Psoas muscle (tissue), 8 donors: Measurements from ENCODE around the gene N4BP2L2. TPM values are rescaled to one million over a fixed set of nuclear protein-coding genes. Genes with fewer than 3 reads are reported as not detected.
A peak's percentile ranks its signal among the peaks of the same experiment; 100 is the strongest.

Source experiments
- ATAC-seq, 4 donors: fragments of 200-7000 bp; cut with Tn5 transposase; one replicate each; pipeline ENCODE4 v1.9.1; 2020; ENCODE audit warnings: moderate library complexity in 3 of 4, mild to moderate bottlenecking in 2 of 4
- DNase-seq, 2 donors: peaks; one replicate each; pipeline ENCODE4 v3.0.0-alpha.2; 2020
- H3K27ac ChIP-seq: fragments of 200-600 bp; one replicate; pipeline ENCODE4 v1.8.0; 2022
- H3K27me3 ChIP-seq, 3 donors: fragments of 200-600 bp in 1 of 3; one replicate each; pipeline versions ENCODE4 v1.6.1 to v1.8.0; 2013 to 2022; ENCODE audit warnings: low read length in 2 of 3, mild to moderate bottlenecking in 2 of 3, moderate library complexity in 1 of 3; ENCODE audit not compliant: insufficient read depth in 3 of 3
- H3K36me3 ChIP-seq, 2 donors: fragments of 200-600 bp in 1 of 2; one replicate each; pipeline versions ENCODE4 v1.6.1 to v1.8.0; 2013 to 2022; ENCODE audit warnings: low read depth in 1 of 2, mild to moderate bottlenecking in 1 of 2, moderate library complexity in 1 of 2; ENCODE audit not compliant: insufficient read depth in 1 of 2
- H3K4me1 ChIP-seq: fragments of 200-600 bp; one replicate; pipeline ENCODE4 v1.8.0; 2022
- H3K4me3 ChIP-seq: fragments of 200-600 bp; one replicate; pipeline ENCODE4 v1.8.0; 2022; ENCODE audit warnings: mild to moderate bottlenecking
- H3K9me3 ChIP-seq: fragments of 200-600 bp; one replicate; pipeline ENCODE4 v1.8.0; 2022
- WGBS, 3 donors: extraction: QIAGEN DNeasy Blood & Tissue Kit; methylation state at CpG; one replicate each; pipeline versions ENCODE4 v1.1.6 to v1.1.7; 2013; 5-methylcytosine and 5-hydroxymethylcytosine counted together
- intact Hi-C, 2 donors: fragments of 100-400 bp; cut with DNase I; formaldehyde crosslinking; loops; one replicate each; pipeline versions ENCODE4 v1.11.0 to v1.14.2; 2022
- polyA plus RNA-seq, 3 donors: library from polyadenylated mRNA; stranded (reverse); fragments of 200-250 nt; gene quantifications; one replicate each; pipeline ENCODE4 v1.2.3, GENCODE V29; 2013
- total RNA-seq, 4 donors: library from RNA; stranded (reverse); fragmentation: NEBNext Ultra II Directional in 2 of 4; extraction: Animal tissue kit (Norgen Biotek cat#: 25700) in 2 of 4; gene quantifications; one replicate each; pipeline versions ENCODE4 v1.2.1 to v1.2.4, GENCODE V29; 2021 to 2023
- TF ChIP-seq, protein P1 (sequence below): fragments of 200-600 bp; IDR thresholded peaks from one replicate; pipeline ENCODE4 v1.8.0; 2022; ENCODE audit warnings: antibody characterized with exemption
- donor health status: healthy with polysubstance abuse.
- donor health status: DM: no; HTN: no; CAD: no; lungs with moderate emphysema.
- donor health status: Bipolar disorder and iron deficiency.
- donor health status: healthy.
- donor health status: DM: yes; HTN: yes; CAD: no.
- donor health status: DM: no; HTN: no; CAD: no.
- donor health status: DM: no; HTN: no; CAD: no.
- donor health status: DM: yes; HTN: yes; CAD: no.

Gene N4BP2L2
- total and polyA plus RNA-seq, 7 donors, result 23.6 to 153 (median 102) TPM

DNA sequence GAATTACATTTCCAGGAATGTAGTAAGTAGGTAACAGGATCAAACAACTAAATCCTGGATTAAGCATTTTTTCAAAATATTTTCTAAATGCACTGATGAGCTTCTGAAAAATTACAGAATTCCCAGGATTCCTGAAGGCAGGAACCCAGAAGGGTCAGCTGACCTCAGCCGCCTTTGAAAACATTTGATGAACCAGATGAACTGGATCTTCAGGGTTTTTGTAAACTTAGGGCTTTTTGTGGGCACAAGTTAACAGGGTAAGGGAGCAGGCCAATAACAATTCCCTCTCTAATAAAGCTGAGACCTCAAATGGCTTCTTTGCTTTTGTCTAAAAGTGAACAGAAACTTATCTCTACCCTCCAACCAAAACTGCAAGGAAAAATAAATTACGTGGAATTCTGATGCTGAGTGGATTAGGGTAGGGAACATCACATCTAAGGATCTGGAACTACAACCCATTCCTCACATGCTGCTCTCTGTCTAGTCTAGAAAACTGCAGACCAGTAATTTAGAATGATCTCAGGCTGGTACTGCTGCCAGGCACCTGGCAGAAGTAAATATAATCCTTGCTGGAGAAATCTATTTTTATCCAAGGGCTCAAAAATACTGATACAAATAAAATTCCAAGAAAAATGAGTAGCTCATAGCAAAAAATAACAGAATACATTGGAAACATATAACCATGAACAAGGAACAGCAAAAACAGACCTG is 62.4 kb downstream of the N4BP2L2 start:
- 59 to 83% (median 64%) methylated on average over 2 of the region's 2 CpGs for WGBS, 3 donors
- peaks cover 54% of the 10 kb centered on the region for H3K4me1 ChIP-seq
- TF ChIP-seq, protein P1, sequence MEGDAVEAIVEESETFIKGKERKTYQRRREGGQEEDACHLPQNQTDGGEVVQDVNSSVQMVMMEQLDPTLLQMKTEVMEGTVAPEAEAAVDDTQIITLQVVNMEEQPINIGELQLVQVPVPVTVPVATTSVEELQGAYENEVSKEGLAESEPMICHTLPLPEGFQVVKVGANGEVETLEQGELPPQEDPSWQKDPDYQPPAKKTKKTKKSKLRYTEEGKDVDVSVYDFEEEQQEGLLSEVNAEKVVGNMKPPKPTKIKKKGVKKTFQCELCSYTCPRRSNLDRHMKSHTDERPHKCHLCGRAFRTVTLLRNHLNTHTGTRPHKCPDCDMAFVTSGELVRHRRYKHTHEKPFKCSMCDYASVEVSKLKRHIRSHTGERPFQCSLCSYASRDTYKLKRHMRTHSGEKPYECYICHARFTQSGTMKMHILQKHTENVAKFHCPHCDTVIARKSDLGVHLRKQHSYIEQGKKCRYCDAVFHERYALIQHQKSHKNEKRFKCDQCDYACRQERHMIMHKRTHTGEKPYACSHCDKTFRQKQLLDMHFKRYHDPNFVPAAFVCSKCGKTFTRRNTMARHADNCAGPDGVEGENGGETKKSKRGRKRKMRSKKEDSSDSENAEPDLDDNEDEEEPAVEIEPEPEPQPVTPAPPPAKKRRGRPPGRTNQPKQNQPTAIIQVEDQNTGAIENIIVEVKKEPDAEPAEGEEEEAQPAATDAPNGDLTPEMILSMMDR, result no peak
- H3K27me3 ChIP-seq, result no peaks in the 10 kb centered on the region
- DNase-seq, result no peak
- H3K4me3 ChIP-seq, result no peak overlapping the region
- no peaks in the 10 kb centered on the region for H3K9me3 ChIP-seq
- H3K27ac ChIP-seq, result peak overlapping the region; percentile 80
- peaks cover 0 to 11% of the 10 kb centered on the region in 2 donors for H3K36me3 ChIP-seq
- ATAC-seq, result peak in 3 of 4 donors; percentile 61 to 77 (median 63)
- intact Hi-C loops, result no loop called here

DNA sequence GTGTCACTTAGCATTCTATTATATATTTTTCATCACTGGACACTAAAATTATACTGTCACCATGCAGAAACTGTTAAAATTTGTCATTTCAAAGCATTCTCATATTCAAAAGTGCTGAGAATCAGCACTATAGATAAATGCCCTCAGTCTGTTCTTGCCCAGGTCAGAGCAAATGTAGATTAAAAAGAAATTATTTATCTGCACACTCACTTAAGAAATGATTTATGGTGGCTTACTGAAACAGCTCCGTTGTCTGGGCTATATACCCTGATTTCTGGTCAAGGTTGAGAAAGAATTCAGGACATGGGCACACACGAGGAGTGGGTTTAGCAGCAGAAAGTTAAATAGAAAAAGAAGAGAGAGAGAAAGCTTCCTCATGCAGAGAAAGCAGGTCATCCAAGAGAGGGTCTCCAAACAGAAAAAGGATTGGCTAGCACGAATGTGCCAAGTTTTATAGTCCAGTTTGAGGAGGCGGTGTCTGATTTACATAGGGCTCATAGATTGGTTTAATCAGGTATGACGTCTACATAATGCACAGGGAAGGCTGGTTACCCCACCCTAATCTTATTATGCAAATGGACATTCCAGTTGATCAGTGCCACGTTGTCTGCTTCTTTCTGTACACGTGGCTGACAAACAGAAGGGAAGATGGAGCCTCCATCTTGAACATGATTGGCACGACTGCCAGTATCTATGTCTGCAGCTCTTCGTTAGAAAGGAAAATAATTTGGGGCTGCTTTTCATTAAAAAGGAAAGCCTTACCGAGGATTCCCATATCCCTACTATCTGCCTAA is 63.4 kb downstream of the N4BP2L2 start:
- H3K27me3 ChIP-seq, result no peaks in the 10 kb centered on the region
- peak overlapping the region; percentile 80 for H3K27ac ChIP-seq
- no peak for ATAC-seq
- intact Hi-C loops, result loop anchor here in 1 of 2 donors (5.0 kb wide), 1 partner anchor 57 kb away; no protein-coding TSS in a partner anchor
- H3K9me3 ChIP-seq, result no peaks in the 10 kb centered on the region
- 75 to 86% (median 79%) methylated on average over 10 of the region's 10 CpGs for WGBS, 3 donors
- no peak overlapping the region for H3K4me3 ChIP-seq
- H3K4me1 ChIP-seq, result peaks cover 54% of the 10 kb centered on the region
- TF ChIP-seq, protein P1, result no peak
- H3K36me3 ChIP-seq, result peaks cover 0 to 11% of the 10 kb centered on the region in 2 donors
- no peak for DNase-seq

DNA sequence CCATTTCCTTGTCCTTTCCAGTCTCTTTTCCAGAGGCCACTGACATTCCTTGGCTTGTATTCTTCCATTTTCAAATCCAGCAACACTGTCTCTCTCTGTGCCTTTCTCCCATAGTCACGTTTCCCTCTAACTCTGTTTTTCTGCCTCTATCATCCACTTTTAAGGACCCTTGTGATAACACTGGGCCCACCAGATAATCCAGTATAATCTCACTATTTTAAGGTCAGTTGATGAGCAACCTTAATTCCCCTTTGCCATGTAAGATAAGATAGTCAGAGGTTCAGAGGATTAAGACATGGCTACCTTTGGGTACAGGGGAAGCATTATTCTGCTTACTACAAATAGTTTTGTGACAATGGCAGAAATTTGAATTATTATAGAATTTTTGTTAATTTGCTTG is 64.9 kb downstream of the N4BP2L2 start:
- Histone ChIP-seq H3K36me3 (peaks cover 0 to 11% of the 10 kb centered on the region in 2 donors), H3K9me3 (no peaks in the 10 kb centered on the region), H3K4me1 (peaks cover 54% of the 10 kb centered on the region), H3K27me3 (no peaks in the 10 kb centered on the region), H3K27ac (peak overlapping the region; percentile 31), H3K4me3 (no peak overlapping the region)
- intact Hi-C loops, result loop anchor here in 1 of 2 donors (5.0 kb wide), 1 partner anchor 59 kb away; no protein-coding TSS in a partner anchor
- DNase-seq (no peak), ATAC-seq (no peak)
- 64 to 91% (median 70%) methylated on average over 1 of the region's 1 CpG for WGBS, 3 donors
- TF ChIP-seq, protein P1, result no peak

DNA sequence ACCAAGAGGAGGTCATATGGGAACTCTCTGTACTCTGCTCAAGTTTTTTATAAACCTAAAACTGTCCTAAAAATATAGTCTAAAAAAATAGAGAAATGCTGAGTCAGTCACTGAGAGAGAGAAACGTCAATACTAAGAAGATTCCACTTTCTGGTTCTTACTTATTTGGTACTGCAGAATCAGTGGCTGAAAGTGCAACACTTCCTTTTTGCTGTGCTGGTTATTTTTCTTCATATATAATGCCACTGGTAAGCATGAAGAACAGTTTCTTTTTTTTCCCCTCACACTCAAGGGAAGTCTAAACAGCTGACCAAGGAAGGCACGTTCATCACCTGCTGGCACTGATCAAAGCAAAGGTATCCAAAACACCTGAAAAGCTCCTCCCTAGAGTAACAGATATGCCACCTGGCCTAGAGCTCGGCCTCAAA is 66.4 kb downstream of the N4BP2L2 start:
- 27 to 59% (median 33%) methylated on average over 3 of the region's 3 CpGs for WGBS, 3 donors
- intact Hi-C loops, result loop anchor here in 1 of 2 donors (5.0 kb wide), 1 partner anchor 60 kb away; no protein-coding TSS in a partner anchor
- H3K9me3 ChIP-seq, result no peaks in the 10 kb centered on the region
- ATAC-seq (no peak), DNase-seq (no peak)
- no peaks in the 10 kb centered on the region for H3K36me3 ChIP-seq
- H3K4me3 ChIP-seq, result no peak overlapping the region
- H3K4me1 ChIP-seq, result peaks cover 48% of the 10 kb centered on the region
- H3K27ac ChIP-seq, result peak overlapping the region; percentile 54
- TF ChIP-seq, protein P1, result no peak
- no peaks in the 10 kb centered on the region for H3K27me3 ChIP-seq
